HepG2 (cell line): ENCODE measurements around the gene PDE9A. TPM values are rescaled to one million over a fixed set of nuclear protein-coding genes. Genes with fewer than 3 reads are reported as not detected.

Experiments used
- AKAP8 ChIP-seq: sonication (generic); formaldehyde crosslinking; IDR thresholded peaks from 2 replicates; pipeline ENCODE4 v1.5.1; 2020; ENCODE audit warnings: mild to moderate bottlenecking, missing genetic modification reagents
- CREM ChIP-seq, 2 experiments: sonication (generic) in 1 of 2; formaldehyde crosslinking in 1 of 2; IDR thresholded peaks; 2 replicates each; pipeline versions ENCODE4 v1.4.0 to v1.6.1; 2016 to 2020; ENCODE audit warnings: antibody characterized with exemption in 1 of 2, mild to moderate bottlenecking in 1 of 2, missing genetic modification reagents in 1 of 2
- JUNB ChIP-seq: sonication (generic); formaldehyde crosslinking; IDR thresholded peaks from 2 replicates; pipeline ENCODE4 v1.8.0; 2022; ENCODE audit warnings: missing genetic modification reagents, mild to moderate bottlenecking, borderline replicate concordance
- KAT2B ChIP-seq: fragments of 150-350 bp; IDR thresholded peaks from 2 replicates; pipeline ENCODE4 v1.6.1; 2014; ENCODE audit warnings: low read depth, low read length, borderline replicate concordance
- RAD21 ChIP-seq: fragments of 450-650 bp; formaldehyde crosslinking; IDR thresholded peaks from 2 replicates; pipeline ENCODE4 v1.5.0; 2020; ENCODE audit warnings: mild to moderate bottlenecking
- SCMH1 ChIP-seq: sonication (generic); formaldehyde crosslinking; IDR thresholded peaks from 2 replicates; pipeline ENCODE4 v1.9.0; 2021; ENCODE audit warnings: missing genetic modification reagents, mild to moderate bottlenecking, borderline replicate concordance
- SOX13 ChIP-seq, 3 experiments: fragments of 450-650 bp in 1 of 3; sonication (generic) in 1 of 3; formaldehyde crosslinking in 1 of 3; IDR thresholded peaks in 2 of 3; conservative IDR thresholded peaks in 1 of 3; 2 replicates each; pipeline versions ENCODE4 v1.5.0 to v1.6.1; 2016 to 2020; ENCODE audit warnings: antibody characterized with exemption in 1 of 3, mild to moderate bottlenecking in 1 of 3, missing compliant biosample characterization in 1 of 3, missing genetic modification reagents in 1 of 3, moderate library complexity in 1 of 3
- ZMAT5 ChIP-seq: sonication (generic); formaldehyde crosslinking; IDR thresholded peaks from 2 replicates; pipeline ENCODE4 v1.5.0; 2020; ENCODE audit warnings: mild to moderate bottlenecking, low read depth, missing genetic modification reagents, borderline replicate concordance
- ZNF335 ChIP-seq: sonication (generic); formaldehyde crosslinking; IDR thresholded peaks from 2 replicates; pipeline ENCODE4 v1.4.0; 2020; ENCODE audit warnings: missing genetic modification reagents
- ZNF496 ChIP-seq: sonication (generic); formaldehyde crosslinking; IDR thresholded peaks from 2 replicates; pipeline ENCODE4 v1.8.1; 2023; ENCODE audit warnings: mild to moderate bottlenecking, moderate library complexity, missing genetic modification reagents; ENCODE audit not compliant: insufficient replicate concordance
- ZNF572 ChIP-seq: sonication (generic); formaldehyde crosslinking; IDR thresholded peaks from 2 replicates; pipeline ENCODE4 v1.5.1; 2020; ENCODE audit warnings: mild to moderate bottlenecking, missing genetic modification reagents
- ZNF577 ChIP-seq: sonication (generic); formaldehyde crosslinking; IDR thresholded peaks from 2 replicates; pipeline ENCODE4 v1.4.0; 2020; ENCODE audit warnings: mild to moderate bottlenecking, low read depth, missing genetic modification reagents, borderline replicate concordance
- ZNF605 ChIP-seq: sonication (generic); formaldehyde crosslinking; IDR thresholded peaks from 2 replicates; pipeline ENCODE4 v1.8.0; 2022; ENCODE audit warnings: mild to moderate bottlenecking, missing genetic modification reagents
- ZNF614 ChIP-seq: IDR thresholded peaks from 2 replicates; pipeline ENCODE4 v1.6.1; 2018; ENCODE audit warnings: missing biosample characterization, missing genetic modification reagents, inconsistent platforms, borderline replicate concordance
- ZNF709 ChIP-seq: sonication (generic); formaldehyde crosslinking; IDR thresholded peaks from 2 replicates; pipeline ENCODE4 v1.5.0; 2020; ENCODE audit warnings: mild to moderate bottlenecking, missing genetic modification reagents
- ZNF790 ChIP-seq: sonication (generic); formaldehyde crosslinking; IDR thresholded peaks from 2 replicates; pipeline ENCODE4 v1.8.0; 2022; ENCODE audit warnings: missing genetic modification reagents, mild to moderate bottlenecking, borderline replicate concordance
- ZSCAN22 ChIP-seq: sonication (generic); formaldehyde crosslinking; IDR thresholded peaks from 2 replicates; pipeline ENCODE4 v1.4.0; 2020; ENCODE audit warnings: mild to moderate bottlenecking, missing genetic modification reagents
- polyA plus RNA-seq, 8 experiments: library from polyadenylated mRNA; depleted of rRNA in 3 of 8; stranded (reverse) in 7 of 8; unstranded in 1 of 8; fragments of >200 nt; fragmentation: Illumina TruSeq in 4 of 8; extraction: Trizol in 4 of 8; gene quantifications; 2 replicates each; pipeline versions ENCODE4 v1.2.1 to v1.2.3, GENCODE V29; 2011 to 2016; ENCODE audit warnings: low read depth in 4 of 8, missing spikeins in 1 of 8, mixed read lengths in 1 of 8; ENCODE audit not compliant: insufficient read depth in 1 of 8
- total RNA-seq, 5 experiments: library from RNA; depleted of rRNA; stranded (reverse); fragments of >200 nt; fragmentation: Illumina TruSeq; extraction: Trizol; gene quantifications; 2 replicates each; pipeline ENCODE4 v1.2.3, GENCODE V29; 2016; ENCODE audit warnings: low read depth in 1 of 5
- TF ChIP-seq, protein P1 (sequence below): IDR thresholded peaks from 2 replicates; pipeline ENCODE4 v1.4.0; 2020; ENCODE audit warnings: mild to moderate bottlenecking, missing genetic modification reagents
- TF ChIP-seq, protein P2 (sequence below): sonication (generic); formaldehyde crosslinking; IDR thresholded peaks from 2 replicates; pipeline ENCODE4 v1.8.0; 2022; ENCODE audit warnings: missing genetic modification reagents, low read depth, mild to moderate bottlenecking, borderline replicate concordance
- TF ChIP-seq, protein P3 (sequence below): sonication (generic); formaldehyde crosslinking; IDR thresholded peaks from 2 replicates; pipeline ENCODE4 v1.4.0; 2020; ENCODE audit warnings: missing genetic modification reagents
- TF ChIP-seq, protein P4 (sequence below): IDR thresholded peaks from 2 replicates; pipeline ENCODE4 v1.6.1; 2016; ENCODE audit warnings: missing compliant biosample characterization, missing genetic modification reagents, borderline replicate concordance

PDE9A gene
- total and polyA plus RNA-seq, 2 of the 13 experiments (the other 11 are each of a cell fraction or from before 2014, with no cell fraction given) = 4.6 to 19.7 TPM

- TF ChIP-seq, protein P1, sequence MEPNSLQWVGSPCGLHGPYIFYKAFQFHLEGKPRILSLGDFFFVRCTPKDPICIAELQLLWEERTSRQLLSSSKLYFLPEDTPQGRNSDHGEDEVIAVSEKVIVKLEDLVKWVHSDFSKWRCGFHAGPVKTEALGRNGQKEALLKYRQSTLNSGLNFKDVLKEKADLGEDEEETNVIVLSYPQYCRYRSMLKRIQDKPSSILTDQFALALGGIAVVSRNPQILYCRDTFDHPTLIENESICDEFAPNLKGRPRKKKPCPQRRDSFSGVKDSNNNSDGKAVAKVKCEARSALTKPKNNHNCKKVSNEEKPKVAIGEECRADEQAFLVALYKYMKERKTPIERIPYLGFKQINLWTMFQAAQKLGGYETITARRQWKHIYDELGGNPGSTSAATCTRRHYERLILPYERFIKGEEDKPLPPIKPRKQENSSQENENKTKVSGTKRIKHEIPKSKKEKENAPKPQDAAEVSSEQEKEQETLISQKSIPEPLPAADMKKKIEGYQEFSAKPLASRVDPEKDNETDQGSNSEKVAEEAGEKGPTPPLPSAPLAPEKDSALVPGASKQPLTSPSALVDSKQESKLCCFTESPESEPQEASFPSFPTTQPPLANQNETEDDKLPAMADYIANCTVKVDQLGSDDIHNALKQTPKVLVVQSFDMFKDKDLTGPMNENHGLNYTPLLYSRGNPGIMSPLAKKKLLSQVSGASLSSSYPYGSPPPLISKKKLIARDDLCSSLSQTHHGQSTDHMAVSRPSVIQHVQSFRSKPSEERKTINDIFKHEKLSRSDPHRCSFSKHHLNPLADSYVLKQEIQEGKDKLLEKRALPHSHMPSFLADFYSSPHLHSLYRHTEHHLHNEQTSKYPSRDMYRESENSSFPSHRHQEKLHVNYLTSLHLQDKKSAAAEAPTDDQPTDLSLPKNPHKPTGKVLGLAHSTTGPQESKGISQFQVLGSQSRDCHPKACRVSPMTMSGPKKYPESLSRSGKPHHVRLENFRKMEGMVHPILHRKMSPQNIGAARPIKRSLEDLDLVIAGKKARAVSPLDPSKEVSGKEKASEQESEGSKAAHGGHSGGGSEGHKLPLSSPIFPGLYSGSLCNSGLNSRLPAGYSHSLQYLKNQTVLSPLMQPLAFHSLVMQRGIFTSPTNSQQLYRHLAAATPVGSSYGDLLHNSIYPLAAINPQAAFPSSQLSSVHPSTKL (CRISPR knock-in tag) = peak; percentile 64
- no peak for TF ChIP-seq SCMH1 (CRISPR knock-in tag)
- TF ChIP-seq CREM (IDR thresholded peaks at IDR 0.05) = peak; percentile 64
- no peak for TF ChIP-seq CREM (CRISPR knock-in tag; IDR thresholded peaks at IDR 0.05)
- no peak for TF ChIP-seq ZSCAN22
- no peak for TF ChIP-seq RAD21 (CRISPR knock-in tag)
- TF ChIP-seq ZMAT5 (CRISPR knock-in tag) = no peak
- no peak for TF ChIP-seq ZNF790
- TF ChIP-seq JUNB = no peak
- no peak for TF ChIP-seq ZNF577
- no peak for TF ChIP-seq ZNF335 (CRISPR knock-in tag)
- TF ChIP-seq AKAP8 (CRISPR knock-in tag) = no peak
- no peak for TF ChIP-seq SOX13 (IDR thresholded peaks at IDR 0.05)
- TF ChIP-seq SOX13 (CRISPR knock-in tag; conservative IDR thresholded peaks at IDR 0.05 in 1 of 2, IDR thresholded peaks at IDR 0.05 in 1 of 2) = peak in 1 of 2 experiments; percentile 60; a peak in 2 of 4 replicates
- TF ChIP-seq KAT2B = no peak
- TF ChIP-seq ZNF605 (CRISPR knock-in tag) = no peak
- TF ChIP-seq ZNF709 = no peak
- no peak for TF ChIP-seq ZNF496 (CRISPR knock-in tag)
- no peak for TF ChIP-seq ZNF572 (CRISPR knock-in tag)
- TF ChIP-seq ZNF614 (CRISPR knock-in tag) = no peak
- TF ChIP-seq, protein P2, sequence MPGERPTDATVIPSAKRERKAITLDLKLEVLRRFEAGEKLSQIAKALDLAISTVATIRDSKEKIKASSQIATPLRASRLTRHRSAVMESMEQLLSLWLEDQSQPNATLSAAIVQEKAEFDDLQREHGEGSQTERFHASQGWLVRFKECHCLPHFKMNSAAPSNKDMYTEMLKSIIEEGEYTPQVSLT (CRISPR knock-in tag) = 0 out of 2 replicates have a peak, but pooled peaks have one; percentile 36
- TF ChIP-seq, protein P3, sequence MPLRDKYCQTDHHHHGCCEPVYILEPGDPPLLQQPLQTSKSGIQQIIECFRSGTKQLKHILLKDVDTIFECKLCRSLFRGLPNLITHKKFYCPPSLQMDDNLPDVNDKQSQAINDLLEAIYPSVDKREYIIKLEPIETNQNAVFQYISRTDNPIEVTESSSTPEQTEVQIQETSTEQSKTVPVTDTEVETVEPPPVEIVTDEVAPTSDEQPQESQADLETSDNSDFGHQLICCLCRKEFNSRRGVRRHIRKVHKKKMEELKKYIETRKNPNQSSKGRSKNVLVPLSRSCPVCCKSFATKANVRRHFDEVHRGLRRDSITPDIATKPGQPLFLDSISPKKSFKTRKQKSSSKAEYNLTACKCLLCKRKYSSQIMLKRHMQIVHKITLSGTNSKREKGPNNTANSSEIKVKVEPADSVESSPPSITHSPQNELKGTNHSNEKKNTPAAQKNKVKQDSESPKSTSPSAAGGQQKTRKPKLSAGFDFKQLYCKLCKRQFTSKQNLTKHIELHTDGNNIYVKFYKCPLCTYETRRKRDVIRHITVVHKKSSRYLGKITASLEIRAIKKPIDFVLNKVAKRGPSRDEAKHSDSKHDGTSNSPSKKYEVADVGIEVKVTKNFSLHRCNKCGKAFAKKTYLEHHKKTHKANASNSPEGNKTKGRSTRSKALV = no peak
- TF ChIP-seq, protein P4, sequence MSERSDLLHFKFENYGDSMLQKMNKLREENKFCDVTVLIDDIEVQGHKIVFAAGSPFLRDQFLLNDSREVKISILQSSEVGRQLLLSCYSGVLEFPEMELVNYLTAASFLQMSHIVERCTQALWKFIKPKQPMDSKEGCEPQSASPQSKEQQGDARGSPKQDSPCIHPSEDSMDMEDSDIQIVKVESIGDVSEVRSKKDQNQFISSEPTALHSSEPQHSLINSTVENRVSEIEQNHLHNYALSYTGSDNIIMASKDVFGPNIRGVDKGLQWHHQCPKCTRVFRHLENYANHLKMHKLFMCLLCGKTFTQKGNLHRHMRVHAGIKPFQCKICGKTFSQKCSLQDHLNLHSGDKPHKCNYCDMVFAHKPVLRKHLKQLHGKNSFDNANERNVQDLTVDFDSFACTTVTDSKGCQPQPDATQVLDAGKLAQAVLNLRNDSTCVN (CRISPR knock-in tag) = no peak
Observed at GRCh38 chr21:42733037-42733627, 79.7 kb downstream of the PDE9A start (continued).
